A549 (cell line): Measurements from ENCODE around the gene FAM118A. TPM values are rescaled to one million over a fixed set of nuclear protein-coding genes. Genes with fewer than 3 reads are reported as not detected.

ENCODE experiments used
- ATAC-seq, 2 experiments: fragments of 200-7000 bp in 1 of 2; fragments of >200 bp in 1 of 2; cut with Nextera tagmentation in 1 of 2; cut with Tn5 transposase in 1 of 2; 3 replicates each; pipeline versions ENCODE4 v1.8.0 to v1.9.1; 2018 to 2020; ENCODE audit warnings: mild to moderate bottlenecking in 1 of 2, moderate library complexity in 1 of 2
- CTCF ChIA-PET: fragments of 300-600 bp; sonication (Branson Sonifier 250); formaldehyde crosslinking; extraction: SDS; loops from one replicate; lab custom pipeline; 2021; ENCODE audit warnings: antibody characterized with exemption, inconsistent platforms; lab: Yijun Ruan, JAX
- POLR2A ChIA-PET: fragments of 350-600 bp; formaldehyde crosslinking; extraction: SDS; loops from one replicate; lab custom pipeline; 2021; ENCODE audit warnings: antibody characterized with exemption, inconsistent platforms; lab: Yijun Ruan, JAX
- DNase-seq, 2 experiments: peaks; one replicate each; pipeline versions ENCODE4 v3.0.0 to v3.0.0-alpha.2; 2011 to 2016; ENCODE audit warnings: low read depth in 1 of 2, low spot score in 1 of 2
- FAIRE-seq: peaks from 2 replicates; lab custom pipeline; 2011; peaks lifted over from hg19 to GRCh38; lab: Jason Lieb, UNC
- H3K27ac ChIP-seq, 2 experiments: fragments of >200 bp; sonication (Bioruptor Twin); formaldehyde crosslinking; 3 replicates each; pipeline ENCODE4 v1.5.1; 2016 to 2017
- H3K4me1 ChIP-seq: fragments of >200 bp; sonication (Bioruptor Twin); formaldehyde crosslinking; 3 replicates; pipeline ENCODE4 v1.6.1; 2016
- H3K4me2 ChIP-seq: fragments of >200 bp; sonication (Bioruptor Twin); formaldehyde crosslinking; 3 replicates; pipeline ENCODE4 v1.6.1; 2016
- H3K4me3 ChIP-seq: fragments of >200 bp; sonication (Bioruptor Twin); formaldehyde crosslinking; 3 replicates; pipeline ENCODE4 v1.5.1; 2016
- H3K9me3 ChIP-seq: fragments of >200 bp; sonication (Bioruptor Twin); formaldehyde crosslinking; 3 replicates; pipeline ENCODE4 v1.6.1; 2016
- BCL3 ChIP-seq: fragments of >200 bp; sonication (Bioruptor Twin); formaldehyde crosslinking; IDR thresholded peaks from 3 replicates; pipeline ENCODE4 v1.6.1; 2016
- BHLHE40 ChIP-seq: IDR thresholded peaks from 2 replicates; pipeline ENCODE4 v1.6.1; 2012; ENCODE audit warnings: low read depth, low read length, inconsistent platforms
- CBX2 ChIP-seq: fragments of 200-600 bp; sonication (generic); IDR thresholded peaks from 2 replicates; pipeline ENCODE4 v1.6.1; 2016; ENCODE audit warnings: low read depth, mild to moderate bottlenecking, borderline replicate concordance
- CHD4 ChIP-seq: fragments of 200-600 bp; sonication (generic); IDR thresholded peaks from 2 replicates; pipeline ENCODE4 v1.6.1; 2016; ENCODE audit warnings: antibody characterized with exemption, mild to moderate bottlenecking, borderline replicate concordance
- EHMT2 ChIP-seq: fragments of 200-600 bp; sonication (generic); IDR thresholded peaks from 2 replicates; pipeline ENCODE4 v1.6.1; 2016; ENCODE audit warnings: antibody characterized with exemption, low read depth, mild to moderate bottlenecking, moderate library complexity
- ESRRA ChIP-seq: fragments of 150-350 bp; IDR thresholded peaks from 2 replicates; pipeline ENCODE4 v1.6.1; 2014; ENCODE audit warnings: mild to moderate bottlenecking, low read length, borderline replicate concordance
- FOSB ChIP-seq: fragments of 250-450 bp; sonication (Bioruptor Pico); IDR thresholded peaks from 2 replicates; pipeline ENCODE4 v1.5.0; 2020; ENCODE audit warnings: mild to moderate bottlenecking, moderate library complexity
- FOSL2 ChIP-seq, 2 experiments: fragments of 450-650 bp in 1 of 2; fragments of >200 bp in 1 of 2; sonication (Bioruptor Twin) in 1 of 2; formaldehyde crosslinking; IDR thresholded peaks; 2 replicates each; pipeline versions ENCODE4 v1.5.0 to v1.6.1; 2016 to 2020; ENCODE audit warnings: mild to moderate bottlenecking in 1 of 2, moderate library complexity in 1 of 2
- HOXA7 ChIP-seq: fragments of 250-450 bp; sonication (Bioruptor Pico); IDR thresholded peaks from 2 replicates; pipeline ENCODE4 v1.5.0; 2020; ENCODE audit warnings: mild to moderate bottlenecking, moderate library complexity
- JUN ChIP-seq, 2 experiments: fragments of >200 bp; sonication (Bioruptor Twin); formaldehyde crosslinking; IDR thresholded peaks; 2 replicates in 1 of 2; 3 replicates in 1 of 2; pipeline ENCODE4 v1.6.1; 2016 to 2017
- JUNB ChIP-seq: fragments of >200 bp; sonication (Bioruptor Twin); formaldehyde crosslinking; IDR thresholded peaks from 2 replicates; pipeline ENCODE4 v1.6.1; 2016
- MYC ChIP-seq: IDR thresholded peaks from 2 replicates; pipeline ENCODE4 v1.6.1; 2012; ENCODE audit warnings: mild to moderate bottlenecking, inconsistent platforms, low read length, improper control_type of control experiment, borderline replicate concordance
- NFE2L2 ChIP-seq: fragments of 150-350 bp; conservative IDR thresholded peaks from 2 replicates; pipeline ENCODE4 v1.6.1; 2014; ENCODE audit warnings: low read length
- NPAS2 ChIP-seq: fragments of 250-450 bp; sonication (Bioruptor Pico); IDR thresholded peaks from 2 replicates; pipeline ENCODE4 v1.8.0; 2022; ENCODE audit warnings: mild to moderate bottlenecking, moderate library complexity, borderline replicate concordance
- NR3C1 ChIP-seq: fragments of >200 bp; sonication (Bioruptor Twin); formaldehyde crosslinking; IDR thresholded peaks from 3 replicates; pipeline ENCODE4 v1.6.1; 2017
- PBX3 ChIP-seq: IDR thresholded peaks from 2 replicates; pipeline ENCODE4 v1.6.1; 2012
- SMC3 ChIP-seq: fragments of >200 bp; sonication (Bioruptor Twin); formaldehyde crosslinking; IDR thresholded peaks from 3 replicates; pipeline ENCODE4 v1.6.1; 2018; ENCODE audit warnings: inconsistent platforms
- TP53 ChIP-seq: fragments of 250-450 bp; sonication (Bioruptor Pico); IDR thresholded peaks from 2 replicates; pipeline ENCODE4 v1.5.0; 2021; ENCODE audit warnings: mild to moderate bottlenecking, moderate library complexity
- ZC3H11A ChIP-seq: fragments of 450-650 bp; IDR thresholded peaks from 2 replicates; pipeline ENCODE4 v1.6.1; 2014; ENCODE audit warnings: antibody characterized with exemption, mild to moderate bottlenecking
- WGBS: methylation state at CpG from one replicate; pipeline ENCODE4 v1.1.6; 2017; ENCODE audit errors: missing lambda C conversion rate; 5-methylcytosine and 5-hydroxymethylcytosine counted together
- polyA plus RNA-seq, 4 experiments: library from polyadenylated mRNA; depleted of rRNA in 3 of 4; stranded (reverse); fragments of >200 nt; fragmentation: RNase III in 1 of 4; extraction: RNeasy Plus Mini Kit Qiagen cat#74134 plus additional on column Dnase treatment in 1 of 4; gene quantifications; 2 replicates in 3 of 4; 3 replicates in 1 of 4; pipeline ENCODE4 v1.2.3, GENCODE V29; 2011 to 2017
- TF ChIP-seq, protein P1 (sequence below): IDR thresholded peaks from 2 replicates; pipeline ENCODE4 v1.6.1; 2012
- TF ChIP-seq, protein P2 (sequence below): IDR thresholded peaks from 2 replicates; pipeline ENCODE4 v1.6.1; 2012; ENCODE audit warnings: low read depth, borderline replicate concordance

Gene FAM118A
- polyA plus RNA-seq, 2 of the 4 experiments (the other 2 are of a cell fraction): 16.8 to 18.1 TPM

DNA sequence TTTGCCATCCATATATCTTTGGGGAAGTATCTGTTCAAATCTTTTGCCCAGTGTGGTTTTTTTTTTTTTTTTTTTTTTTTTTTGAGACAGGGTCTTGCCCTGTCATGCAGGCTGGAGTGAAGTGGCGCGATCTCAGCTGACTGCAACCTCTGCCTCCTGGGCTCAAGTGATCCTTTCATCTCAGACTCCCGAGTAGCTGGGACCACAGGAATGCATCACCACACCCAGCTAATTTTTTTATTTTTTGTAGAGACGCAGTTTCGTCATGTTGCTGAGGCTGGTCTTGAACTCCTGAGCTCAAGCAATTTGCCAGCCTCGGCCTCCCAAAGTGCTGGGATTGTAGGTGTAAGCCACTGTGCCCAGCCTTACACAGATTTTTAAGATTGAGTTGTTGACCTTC lies 4.8 kb upstream of the FAM118A start:
- TF ChIP-seq MYC (no peak), HOXA7 (no peak), NFE2L2 (no peak), JUN (IDR thresholded peaks at IDR 0.05) (no peak)
- DNase-seq (no peak), FAIRE-seq (no peak), ATAC-seq (no peak)
- Histone ChIP-seq H3K27ac (no peak overlapping the region), H3K4me2 (no peak overlapping the region), H3K4me3 (no peak overlapping the region), H3K4me1 (peaks cover 8% of the 10 kb centered on the region; the same call in 1 of the 3 replicates), H3K9me3 (no peaks in the 10 kb centered on the region)
- 80% methylated on average over 6 of the region's 6 CpGs for WGBS
- POLR2A ChIA-PET: no interaction called here
- CTCF ChIA-PET: no interaction called here

- Histone ChIP-seq H3K4me2 (no peak overlapping the region), H3K4me1 (peaks cover 8% of the 10 kb centered on the region; the same call in 1 of the 3 replicates), H3K27ac (no peak overlapping the region), H3K4me3 (no peak overlapping the region), H3K9me3 (no peaks in the 10 kb centered on the region)
- FAIRE-seq (no peak), DNase-seq (peak in 1 of 2 experiments; percentile 29), ATAC-seq (no peak)
- TF ChIP-seq PBX3 (no peak), FOSL2 (IDR thresholded peaks at IDR 0.05) (no peak), FOSL2 (CRISPR knock-in tag; IDR thresholded peaks at IDR 0.05) (no peak), ZC3H11A (no peak), SMC3 (no peak), NR3C1 (no peak), CHD4 (no peak), BHLHE40 (no peak), CBX2 (no peak), BCL3 (no peak), ESRRA (no peak), TP53 (CRISPR knock-in tag) (no peak), FOSB (CRISPR knock-in tag) (no peak), NPAS2 (CRISPR knock-in tag) (no peak)
- TF ChIP-seq, protein P1, sequence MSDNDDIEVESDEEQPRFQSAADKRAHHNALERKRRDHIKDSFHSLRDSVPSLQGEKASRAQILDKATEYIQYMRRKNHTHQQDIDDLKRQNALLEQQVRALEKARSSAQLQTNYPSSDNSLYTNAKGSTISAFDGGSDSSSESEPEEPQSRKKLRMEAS: no peak
- CTCF ChIA-PET: no interaction called here
- WGBS: 48% methylated on average over 6 of the region's 6 CpGs
- POLR2A ChIA-PET: no interaction called here
Observed at GRCh38 chr22:45305456-45306075, 4.2 kb upstream of the FAM118A start.

DNA sequence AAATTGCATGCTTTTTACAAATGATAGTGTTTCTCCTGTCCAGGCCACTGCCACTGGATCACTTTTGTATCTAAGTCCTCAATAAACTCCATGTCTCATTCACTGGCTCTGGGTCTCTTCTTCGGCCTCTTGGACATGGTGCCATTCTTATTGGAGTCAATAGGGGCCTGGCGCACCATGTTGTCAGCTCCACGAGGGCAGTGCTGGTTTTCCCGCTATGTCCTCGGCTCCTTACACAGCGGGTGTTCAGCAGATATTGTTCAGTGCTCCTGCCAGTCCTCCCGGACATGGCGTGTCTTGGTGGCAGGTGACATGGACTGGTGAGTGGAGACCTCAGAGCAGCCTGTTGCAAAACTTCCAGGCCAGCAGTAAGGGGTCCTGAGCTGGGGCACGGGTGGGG lies 3.6 kb upstream of the FAM118A start:
- no peaks in the 10 kb centered on the region for H3K9me3 ChIP-seq
- ATAC-seq: no peak
- DNase-seq: no peak
- CTCF ChIA-PET: no interaction called here
- H3K4me1 ChIP-seq: peaks cover 8% of the 10 kb centered on the region; the same call in 1 of the 3 replicates
- H3K4me2 ChIP-seq: no peak overlapping the region
- TF ChIP-seq, protein P2, sequence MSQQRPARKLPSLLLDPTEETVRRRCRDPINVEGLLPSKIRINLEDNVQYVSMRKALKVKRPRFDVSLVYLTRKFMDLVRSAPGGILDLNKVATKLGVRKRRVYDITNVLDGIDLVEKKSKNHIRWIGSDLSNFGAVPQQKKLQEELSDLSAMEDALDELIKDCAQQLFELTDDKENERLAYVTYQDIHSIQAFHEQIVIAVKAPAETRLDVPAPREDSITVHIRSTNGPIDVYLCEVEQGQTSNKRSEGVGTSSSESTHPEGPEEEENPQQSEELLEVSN: no peak
- TF ChIP-seq EHMT2 (no peak), JUNB (no peak), TP53 (CRISPR knock-in tag) (no peak)
- TF ChIP-seq, all 56 proteins: peak for 0
- WGBS: 93% methylated on average over 8 of the region's 9 CpGs
- FAIRE-seq: no peak
- POLR2A ChIA-PET: no interaction called here
- Histone ChIP-seq H3K27ac (no peak overlapping the region), H3K4me3 (no peak overlapping the region)
